HepG2 (cell line): ENCODE results near the gene SAMD10. TPM values are rescaled to one million over a fixed set of nuclear protein-coding genes. Genes with fewer than 3 reads are reported as not detected.
A peak's percentile ranks its signal among the peaks of the same experiment; 100 is the strongest.

ENCODE experiments used
- ESRRA ChIP-seq: sonication (generic); formaldehyde crosslinking; IDR thresholded peaks from 2 replicates; pipeline ENCODE4 v1.5.1; 2020; ENCODE audit warnings: mild to moderate bottlenecking, low read depth, missing genetic modification reagents
- HES4 ChIP-seq: sonication (generic); formaldehyde crosslinking; IDR thresholded peaks from 2 replicates; pipeline ENCODE4 v1.9.0; 2021; ENCODE audit warnings: mild to moderate bottlenecking, missing genetic modification reagents, borderline replicate concordance
- MIXL1 ChIP-seq: IDR thresholded peaks from 2 replicates; pipeline ENCODE4 v1.6.1; 2016
- SAFB2 ChIP-seq: sonication (generic); formaldehyde crosslinking; IDR thresholded peaks from 2 replicates; pipeline ENCODE4 v1.5.1; 2020; ENCODE audit warnings: missing genetic modification reagents, low read depth, mild to moderate bottlenecking, borderline replicate concordance
- SIN3A ChIP-seq: IDR thresholded peaks from 2 replicates; pipeline ENCODE4 v1.6.1; 2011; ENCODE audit warnings: low read depth, mild to moderate bottlenecking, control low read depth, low read length, borderline replicate concordance
- ZFAT ChIP-seq: sonication (generic); formaldehyde crosslinking; conservative IDR thresholded peaks from 2 replicates; pipeline ENCODE4 v1.8.1; 2023; ENCODE audit warnings: missing genetic modification reagents, inconsistent platforms
- ZNF160 ChIP-seq: sonication (generic); formaldehyde crosslinking; IDR thresholded peaks from 2 replicates; pipeline ENCODE4 v1.8.0; 2022; ENCODE audit warnings: mild to moderate bottlenecking, inconsistent platforms, missing genetic modification reagents
- ZNF253 ChIP-seq: sonication (generic); formaldehyde crosslinking; IDR thresholded peaks from 2 replicates; pipeline ENCODE4 v1.8.0; 2022; ENCODE audit warnings: mild to moderate bottlenecking, missing genetic modification reagents, borderline replicate concordance
- ZNF335 ChIP-seq: sonication (generic); formaldehyde crosslinking; IDR thresholded peaks from 2 replicates; pipeline ENCODE4 v1.4.0; 2020; ENCODE audit warnings: missing genetic modification reagents
- ZNF451 ChIP-seq: sonication (generic); formaldehyde crosslinking; IDR thresholded peaks from 2 replicates; pipeline ENCODE4 v1.5.0; 2020; ENCODE audit warnings: mild to moderate bottlenecking, missing genetic modification reagents
- ZNF547 ChIP-seq: sonication (generic); formaldehyde crosslinking; IDR thresholded peaks from 2 replicates; pipeline ENCODE4 v1.5.1; 2020; ENCODE audit warnings: mild to moderate bottlenecking, missing genetic modification reagents
- ZNF563 ChIP-seq: sonication (generic); formaldehyde crosslinking; IDR thresholded peaks from 2 replicates; pipeline ENCODE4 v1.8.0; 2022; ENCODE audit warnings: mild to moderate bottlenecking, moderate library complexity, missing genetic modification reagents
- ZNF746 ChIP-seq: sonication (generic); formaldehyde crosslinking; IDR thresholded peaks from 2 replicates; pipeline ENCODE4 v1.8.0; 2022; ENCODE audit warnings: mild to moderate bottlenecking, missing genetic modification reagents
- polyA plus RNA-seq, 8 experiments: library from polyadenylated mRNA; depleted of rRNA in 3 of 8; stranded (reverse) in 7 of 8; unstranded in 1 of 8; fragments of >200 nt; fragmentation: Illumina TruSeq in 4 of 8; extraction: Trizol in 4 of 8; gene quantifications; 2 replicates each; pipeline versions ENCODE4 v1.2.1 to v1.2.3, GENCODE V29; 2011 to 2016; ENCODE audit warnings: low read depth in 4 of 8, missing spikeins in 1 of 8, mixed read lengths in 1 of 8; ENCODE audit not compliant: insufficient read depth in 1 of 8
- total RNA-seq, 5 experiments: library from RNA; depleted of rRNA; stranded (reverse); fragments of >200 nt; fragmentation: Illumina TruSeq; extraction: Trizol; gene quantifications; 2 replicates each; pipeline ENCODE4 v1.2.3, GENCODE V29; 2016; ENCODE audit warnings: low read depth in 1 of 5
- TF ChIP-seq, protein P1 (sequence below): sonication (generic); formaldehyde crosslinking; IDR thresholded peaks from 2 replicates; pipeline ENCODE4 v1.4.0; 2020; ENCODE audit warnings: mild to moderate bottlenecking, missing genetic modification reagents
- TF ChIP-seq, protein P2 (sequence below): IDR thresholded peaks from 2 replicates; pipeline ENCODE4 v1.6.1; 2016; ENCODE audit warnings: missing biosample characterization, missing genetic modification reagents, low read depth
- TF ChIP-seq, protein P3 (sequence below): sonication (generic); formaldehyde crosslinking; IDR thresholded peaks from 2 replicates; pipeline ENCODE4 v1.8.0; 2022; ENCODE audit warnings: missing genetic modification reagents, mild to moderate bottlenecking, borderline replicate concordance
- TF ChIP-seq, protein P4 (sequence below): IDR thresholded peaks from 2 replicates; pipeline ENCODE4 v1.6.1; 2018; ENCODE audit warnings: missing genetic modification reagents, mild to moderate bottlenecking, missing compliant biosample characterization

Gene SAMD10
- total and polyA plus RNA-seq, 2 of the 13 experiments (the other 11 are each of a cell fraction or from before 2014, with no cell fraction given): 6.1 to 11.0 TPM

DNA sequence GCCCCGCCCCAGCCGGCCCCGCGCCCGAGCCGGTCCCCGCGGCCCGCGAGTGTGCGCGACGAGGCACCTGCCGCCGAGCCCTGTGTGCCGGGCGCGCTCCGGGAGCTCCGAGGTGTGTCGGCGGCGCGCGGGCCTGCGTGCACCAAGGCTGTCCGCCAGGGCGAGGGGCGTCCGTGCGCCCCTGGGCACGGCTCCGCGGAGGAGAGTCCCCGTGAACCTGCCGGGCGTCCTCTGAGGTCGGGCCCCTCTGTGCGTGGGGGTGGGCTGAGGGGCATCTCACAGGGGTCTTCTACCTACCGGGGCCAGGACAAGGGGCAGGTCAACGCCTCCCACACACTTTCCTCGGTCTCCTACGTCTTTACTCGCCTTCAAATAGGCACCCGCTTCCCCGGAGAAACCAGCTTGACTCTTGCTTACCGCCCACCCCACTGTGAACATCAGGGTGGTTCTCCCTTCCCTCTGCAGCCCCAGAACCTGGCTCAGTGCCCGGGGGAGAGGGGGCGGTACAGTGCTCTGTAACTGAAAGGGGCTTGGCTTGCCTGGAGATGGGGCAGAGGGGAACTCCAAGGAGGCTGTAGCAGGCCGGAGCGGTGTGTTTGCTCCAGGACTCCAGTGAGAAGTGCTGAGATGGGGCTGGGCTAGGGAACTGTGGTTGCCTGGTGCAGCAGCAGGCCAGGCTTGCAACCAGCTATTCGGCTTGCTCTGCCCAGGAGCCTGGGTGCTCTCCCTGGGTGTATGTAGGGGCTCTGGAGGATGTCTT, at the start of gene SAMD10 (continued):
- TF ChIP-seq, protein P1, sequence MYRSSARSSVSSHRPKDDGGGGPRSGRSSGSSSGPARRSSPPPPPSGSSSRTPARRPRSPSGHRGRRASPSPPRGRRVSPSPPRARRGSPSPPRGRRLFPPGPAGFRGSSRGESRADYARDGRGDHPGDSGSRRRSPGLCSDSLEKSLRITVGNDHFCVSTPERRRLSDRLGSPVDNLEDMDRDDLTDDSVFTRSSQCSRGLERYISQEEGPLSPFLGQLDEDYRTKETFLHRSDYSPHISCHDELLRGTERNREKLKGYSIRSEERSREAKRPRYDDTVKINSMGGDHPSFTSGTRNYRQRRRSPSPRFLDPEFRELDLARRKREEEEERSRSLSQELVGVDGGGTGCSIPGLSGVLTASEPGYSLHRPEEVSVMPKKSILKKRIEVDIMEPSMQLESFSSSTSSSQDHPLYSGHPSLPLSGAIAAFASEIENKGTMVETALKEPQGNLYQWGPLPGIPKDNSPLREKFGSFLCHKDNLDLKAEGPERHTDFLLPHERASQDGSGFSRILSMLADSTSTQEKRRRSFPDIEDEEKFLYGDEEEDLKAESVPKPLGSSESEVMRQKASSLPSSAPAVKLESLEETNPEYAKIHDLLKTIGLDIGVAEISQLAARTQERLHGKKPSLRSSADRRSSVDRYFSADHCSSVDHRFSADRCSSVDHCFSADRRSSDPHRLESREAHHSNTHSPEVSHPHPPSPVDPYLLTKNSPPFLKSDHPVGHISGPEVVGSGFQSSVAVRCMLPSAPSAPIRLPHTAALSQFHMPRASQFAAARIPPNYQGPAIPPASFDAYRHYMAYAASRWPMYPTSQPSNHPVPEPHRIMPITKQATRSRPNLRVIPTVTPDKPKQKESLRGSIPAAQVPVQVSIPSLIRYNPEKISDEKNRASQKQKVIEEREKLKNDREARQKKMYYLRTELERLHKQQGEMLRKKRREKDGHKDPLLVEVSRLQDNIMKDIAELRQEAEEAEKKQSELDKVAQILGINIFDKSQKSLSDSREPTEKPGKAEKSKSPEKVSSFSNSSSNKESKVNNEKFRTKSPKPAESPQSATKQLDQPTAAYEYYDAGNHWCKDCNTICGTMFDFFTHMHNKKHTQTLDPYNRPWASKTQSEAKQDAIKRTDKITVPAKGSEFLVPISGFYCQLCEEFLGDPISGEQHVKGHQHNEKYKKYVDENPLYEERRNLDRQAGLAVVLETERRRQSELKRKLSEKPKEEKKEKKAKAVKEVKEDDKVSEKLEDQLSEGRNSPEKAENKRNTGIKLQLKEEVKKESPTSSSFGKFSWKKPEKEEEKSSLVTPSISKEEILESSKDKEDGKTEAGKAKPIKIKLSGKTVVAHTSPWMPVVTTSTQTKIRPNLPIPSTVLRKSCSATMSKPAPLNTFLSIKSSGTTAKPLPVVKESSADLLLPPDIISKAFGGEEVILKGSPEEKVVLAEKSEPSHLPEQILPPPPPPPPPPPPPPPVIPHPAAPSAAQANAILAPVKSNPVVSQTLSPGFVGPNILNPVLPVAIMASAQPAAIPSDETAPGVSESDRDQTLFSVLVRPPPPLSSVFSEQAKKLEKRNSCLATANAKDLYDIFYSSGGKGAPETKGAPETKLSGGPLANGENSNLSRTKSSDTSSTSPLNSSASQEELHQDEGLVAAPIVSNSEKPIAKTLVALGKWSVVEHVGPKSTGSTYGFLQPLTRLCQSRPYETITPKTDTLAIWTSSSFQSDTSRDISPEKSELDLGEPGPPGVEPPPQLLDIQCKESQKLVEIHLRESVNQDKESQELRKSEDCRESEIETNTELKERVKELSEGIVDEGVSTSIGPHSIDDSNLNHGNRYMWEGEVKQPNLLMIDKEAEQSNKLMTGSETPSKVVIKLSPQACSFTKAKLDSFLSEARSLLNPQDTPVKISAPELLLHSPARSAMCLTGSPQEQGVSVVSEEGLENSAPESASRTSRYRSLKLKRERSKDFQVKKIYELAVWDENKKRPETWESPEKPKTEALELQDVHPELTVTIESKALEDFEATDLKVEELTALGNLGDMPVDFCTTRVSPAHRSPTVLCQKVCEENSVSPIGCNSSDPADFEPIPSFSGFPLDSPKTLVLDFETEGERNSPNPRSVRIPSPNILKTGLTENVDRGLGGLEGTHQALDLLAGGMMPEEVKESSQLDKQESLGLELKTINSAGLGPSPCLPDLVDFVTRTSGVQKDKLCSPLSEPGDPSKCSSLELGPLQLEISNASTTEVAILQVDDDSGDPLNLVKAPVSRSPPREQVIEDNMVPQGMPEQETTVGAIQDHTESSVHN: peak; percentile 57; the same call in 1 of the 2 replicates
- TF ChIP-seq ZNF563 (no peak), ZNF160 (CRISPR knock-in tag) (0 out of 2 replicates have a peak, but pooled peaks have one; percentile 56), ESRRA (CRISPR knock-in tag) (no peak), ZFAT (CRISPR knock-in tag) (no peak), ZNF451 (CRISPR knock-in tag) (peak; percentile 78; the same call in 1 of the 2 replicates), HES4 (CRISPR knock-in tag) (0 out of 2 replicates have a peak, but pooled peaks have one; percentile 23), ZNF746 (CRISPR knock-in tag) (peak; percentile 45; the same call in 1 of the 2 replicates), SIN3A (peak; percentile 28; the same call in 1 of the 2 replicates), ZNF253 (CRISPR knock-in tag) (no peak), SAFB2 (CRISPR knock-in tag) (no peak), MIXL1 (CRISPR knock-in tag) (0 out of 2 replicates have a peak, but pooled peaks have one; percentile 6), ZNF335 (CRISPR knock-in tag) (no peak), ZNF547 (peak; percentile 50; the same call in 1 of the 2 replicates)
- TF ChIP-seq, protein P2, sequence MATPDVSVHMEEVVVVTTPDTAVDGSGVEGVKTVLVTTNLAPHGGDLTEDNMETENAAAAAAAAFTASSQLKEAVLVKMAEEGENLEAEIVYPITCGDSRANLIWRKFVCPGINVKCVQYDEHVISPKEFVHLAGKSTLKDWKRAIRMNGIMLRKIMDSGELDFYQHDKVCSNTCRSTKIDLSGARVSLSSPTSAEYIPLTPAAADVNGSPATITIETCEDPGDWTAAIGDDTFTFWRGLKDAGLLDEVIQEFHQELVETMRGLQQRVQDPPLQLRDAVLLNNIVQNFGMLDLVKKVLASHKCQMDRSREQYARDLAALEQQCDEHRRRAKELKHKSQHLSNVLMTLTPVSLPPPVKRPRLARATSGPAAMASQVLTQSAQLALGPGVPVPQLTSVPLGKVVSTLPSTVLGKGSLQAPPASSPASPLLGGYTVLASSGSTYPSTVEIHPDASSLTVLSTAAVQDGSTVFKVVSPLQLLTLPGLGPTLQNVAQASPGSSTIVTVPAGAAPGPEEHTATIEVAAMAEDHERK (CRISPR knock-in tag): no peak
- TF ChIP-seq, protein P3, sequence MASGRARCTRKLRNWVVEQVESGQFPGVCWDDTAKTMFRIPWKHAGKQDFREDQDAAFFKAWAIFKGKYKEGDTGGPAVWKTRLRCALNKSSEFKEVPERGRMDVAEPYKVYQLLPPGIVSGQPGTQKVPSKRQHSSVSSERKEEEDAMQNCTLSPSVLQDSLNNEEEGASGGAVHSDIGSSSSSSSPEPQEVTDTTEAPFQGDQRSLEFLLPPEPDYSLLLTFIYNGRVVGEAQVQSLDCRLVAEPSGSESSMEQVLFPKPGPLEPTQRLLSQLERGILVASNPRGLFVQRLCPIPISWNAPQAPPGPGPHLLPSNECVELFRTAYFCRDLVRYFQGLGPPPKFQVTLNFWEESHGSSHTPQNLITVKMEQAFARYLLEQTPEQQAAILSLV (CRISPR knock-in tag): peak; percentile 74; the same call in 1 of the 2 replicates
- TF ChIP-seq, protein P4, sequence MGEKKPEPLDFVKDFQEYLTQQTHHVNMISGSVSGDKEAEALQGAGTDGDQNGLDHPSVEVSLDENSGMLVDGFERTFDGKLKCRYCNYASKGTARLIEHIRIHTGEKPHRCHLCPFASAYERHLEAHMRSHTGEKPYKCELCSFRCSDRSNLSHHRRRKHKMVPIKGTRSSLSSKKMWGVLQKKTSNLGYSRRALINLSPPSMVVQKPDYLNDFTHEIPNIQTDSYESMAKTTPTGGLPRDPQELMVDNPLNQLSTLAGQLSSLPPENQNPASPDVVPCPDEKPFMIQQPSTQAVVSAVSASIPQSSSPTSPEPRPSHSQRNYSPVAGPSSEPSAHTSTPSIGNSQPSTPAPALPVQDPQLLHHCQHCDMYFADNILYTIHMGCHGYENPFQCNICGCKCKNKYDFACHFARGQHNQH (CRISPR knock-in tag): peak; percentile 5; the same call in 1 of the 2 replicates
